ENCODE results near the gene ANKS1B. TPM values are rescaled to one million over a fixed set of nuclear protein-coding genes. Genes with fewer than 3 reads are reported as not detected.

The ANKS1B gene
- total and polyA plus RNA-seq, 3 experiments from 2014 or later = 0.39 to 0.60 TPM; not detected in 1

DNA sequence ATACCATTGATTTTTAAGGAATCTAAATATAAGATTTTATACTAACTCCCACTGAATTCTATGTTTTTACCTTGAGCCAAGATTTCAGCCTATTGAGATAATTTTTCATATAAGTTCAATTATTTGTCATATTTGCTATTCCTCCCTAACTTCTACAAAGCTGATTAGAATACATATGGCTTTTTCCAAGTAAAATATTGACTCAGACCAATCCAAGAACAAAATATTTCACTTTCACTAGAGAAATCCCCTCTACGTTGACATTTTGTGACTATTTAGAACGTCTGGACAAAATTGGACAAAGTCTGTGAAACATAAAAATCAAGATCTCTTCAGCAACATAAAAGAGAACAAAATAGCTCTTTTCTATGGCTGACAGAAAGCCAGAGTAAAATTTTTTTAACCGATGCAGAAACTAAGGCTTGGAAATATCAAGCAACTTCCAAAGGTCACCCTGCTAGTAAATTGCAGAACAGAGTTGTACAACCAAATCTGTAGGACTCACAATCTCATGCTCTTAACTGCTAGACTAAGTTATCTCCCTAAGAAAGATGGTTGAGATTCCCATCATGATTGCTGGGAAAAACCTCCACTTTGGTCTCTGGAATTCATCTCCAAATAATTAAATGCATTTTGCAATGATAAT is 219.1 kb downstream of the ANKS1B start:
- Mint-ChIP-seq H3K27me3 (no peaks in the 10 kb centered on the region), H3K4me1 (no peaks in the 10 kb centered on the region), H3K27ac (no peak overlapping the region), H3K4me3 (no peak overlapping the region), H3K9me3 (peaks cover 0 to 19% (median 2%) of the 10 kb centered on the region in 5 donors), H3K36me3 (no peaks in the 10 kb centered on the region)
- Histone ChIP-seq H3K27me3 (ENCODE audit: insufficient read depth, low read length, poor library complexity, severe bottlenecking) (no peaks in the 10 kb centered on the region), H3K4me3 (ENCODE audit: low read length) (no peak overlapping the region), H3K36me3 (ENCODE audit: insufficient read depth, low read length) (no peaks in the 10 kb centered on the region), H3K4me1 (ENCODE audit: insufficient read depth, low read length) (no peaks in the 10 kb centered on the region), H3K27ac (ENCODE audit: low read depth, low read length) (no peak overlapping the region), H3K9me3 (ENCODE audit: low read length) (no peaks in the 10 kb centered on the region)
- POLR2A ChIA-PET = no interaction called here
- no peak for DNase-seq
- CTCF ChIA-PET = no interaction called here

DNA sequence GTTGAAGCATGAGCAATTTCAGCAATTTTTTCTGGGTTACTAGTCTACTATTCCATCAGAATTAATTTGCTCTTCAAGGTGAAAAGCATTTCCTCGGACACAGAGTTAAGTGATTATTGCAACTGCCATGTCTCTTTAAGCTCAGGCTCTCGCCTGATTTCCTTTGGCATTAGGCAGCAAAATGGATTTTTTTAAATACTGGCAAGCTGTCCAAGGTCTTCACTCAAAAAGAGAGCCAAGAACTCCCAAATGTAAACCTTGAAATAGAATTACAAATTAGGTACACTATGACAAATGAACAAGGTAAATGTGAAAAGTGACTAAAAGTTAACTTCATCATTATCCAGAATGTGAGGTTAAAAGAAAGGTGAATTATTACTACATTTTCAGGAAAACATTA is 225.3 kb downstream of the ANKS1B start:
- no peaks in the 10 kb centered on the region for H3K4me1 Mint-ChIP-seq
- no peaks in the 10 kb centered on the region for H3K36me3 Mint-ChIP-seq
- Histone ChIP-seq H3K4me1 (ENCODE audit: insufficient read depth, low read length) (no peaks in the 10 kb centered on the region), H3K27me3 (ENCODE audit: insufficient read depth, low read length, poor library complexity, severe bottlenecking) (no peaks in the 10 kb centered on the region), H3K9me3 (ENCODE audit: low read length) (no peaks in the 10 kb centered on the region), H3K27ac (ENCODE audit: low read depth, low read length) (no peak overlapping the region), H3K4me3 (ENCODE audit: low read length) (no peak overlapping the region), H3K36me3 (ENCODE audit: insufficient read depth, low read length) (no peaks in the 10 kb centered on the region)
- ChIA-PET POLR2A (no interaction called here), CTCF (no interaction called here)
- H3K27ac Mint-ChIP-seq = no peak overlapping the region
- DNase-seq = no peak
- no peak overlapping the region for H3K4me3 Mint-ChIP-seq
- no peaks in the 10 kb centered on the region for H3K27me3 Mint-ChIP-seq
- peaks cover 0 to 24% (median 0%) of the 10 kb centered on the region in 5 donors for H3K9me3 Mint-ChIP-seq

DNA sequence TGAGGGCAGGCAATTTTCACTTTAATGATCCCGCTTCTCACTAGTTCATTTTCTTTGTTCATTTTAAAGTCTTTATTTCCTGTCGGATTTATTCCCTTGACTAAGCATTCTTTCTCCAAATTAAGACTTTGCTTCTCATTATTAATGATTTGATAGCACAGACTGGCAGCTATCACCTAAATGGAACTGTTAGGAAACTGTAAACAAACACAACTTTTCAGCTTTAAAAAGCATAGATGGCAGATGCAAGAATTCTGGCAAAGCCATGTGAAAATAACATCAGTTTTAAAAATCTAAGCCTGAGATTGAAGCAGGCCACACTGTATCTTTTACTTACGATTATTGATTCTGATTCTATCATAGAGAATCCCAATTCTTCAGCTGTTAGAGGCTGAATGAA is 225.7 kb downstream of the ANKS1B start:
- Mint-ChIP-seq H3K36me3 (no peaks in the 10 kb centered on the region), H3K27me3 (no peaks in the 10 kb centered on the region), H3K9me3 (peaks cover 0 to 29% (median 0%) of the 10 kb centered on the region in 5 donors), H3K4me1 (no peaks in the 10 kb centered on the region), H3K4me3 (no peak overlapping the region), H3K27ac (no peak overlapping the region)
- H3K36me3 ChIP-seq (ENCODE audit: insufficient read depth, low read length) = no peaks in the 10 kb centered on the region
- no peaks in the 10 kb centered on the region for H3K27me3 ChIP-seq (ENCODE audit: insufficient read depth, low read length, poor library complexity, severe bottlenecking)
- H3K27ac ChIP-seq (ENCODE audit: low read depth, low read length) = no peak overlapping the region
- no peaks in the 10 kb centered on the region for H3K9me3 ChIP-seq (ENCODE audit: low read length)
- no peak overlapping the region for H3K4me3 ChIP-seq (ENCODE audit: low read length)
- CTCF ChIA-PET = no interaction called here
- POLR2A ChIA-PET = no interaction called here
- DNase-seq = no peak
- no peaks in the 10 kb centered on the region for H3K4me1 ChIP-seq (ENCODE audit: insufficient read depth, low read length)

DNA sequence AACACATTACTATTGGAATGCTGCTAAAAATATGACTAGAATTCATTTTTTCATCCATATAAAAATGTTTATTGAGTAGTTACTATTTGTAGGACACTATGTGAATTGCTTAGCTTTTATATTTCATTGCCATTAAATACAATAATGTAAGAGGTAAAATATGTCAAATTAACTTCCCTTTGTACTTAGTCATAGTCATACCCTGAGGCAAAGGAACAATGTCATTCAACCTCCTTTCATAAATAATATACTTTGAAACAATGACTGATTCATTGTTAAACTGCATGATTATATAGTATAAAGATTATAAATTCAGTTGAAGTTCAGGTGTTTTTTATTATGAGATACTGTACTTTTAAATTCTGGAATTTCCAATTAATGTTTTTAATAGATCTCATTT is 232.0 kb downstream of the ANKS1B start:
- no peaks in the 10 kb centered on the region for H3K36me3 ChIP-seq (ENCODE audit: insufficient read depth, low read length)
- no peaks in the 10 kb centered on the region for H3K9me3 ChIP-seq (ENCODE audit: low read length)
- DNase-seq = no peak
- no peak overlapping the region for H3K4me3 Mint-ChIP-seq
- ChIA-PET CTCF (no interaction called here), POLR2A (no interaction called here)
- H3K27ac ChIP-seq (ENCODE audit: low read depth, low read length) = no peak overlapping the region
- no peak overlapping the region for H3K4me3 ChIP-seq (ENCODE audit: low read length)
- H3K9me3 Mint-ChIP-seq = peaks cover 0 to 16% (median 2%) of the 10 kb centered on the region in 5 donors
- H3K4me1 ChIP-seq (ENCODE audit: insufficient read depth, low read length) = no peaks in the 10 kb centered on the region
- no peak overlapping the region for H3K27ac Mint-ChIP-seq
- no peaks in the 10 kb centered on the region for H3K27me3 Mint-ChIP-seq
- H3K27me3 ChIP-seq (ENCODE audit: insufficient read depth, low read length, poor library complexity, severe bottlenecking) = no peaks in the 10 kb centered on the region
- H3K36me3 Mint-ChIP-seq = no peaks in the 10 kb centered on the region
- H3K4me1 Mint-ChIP-seq = no peaks in the 10 kb centered on the region

DNA sequence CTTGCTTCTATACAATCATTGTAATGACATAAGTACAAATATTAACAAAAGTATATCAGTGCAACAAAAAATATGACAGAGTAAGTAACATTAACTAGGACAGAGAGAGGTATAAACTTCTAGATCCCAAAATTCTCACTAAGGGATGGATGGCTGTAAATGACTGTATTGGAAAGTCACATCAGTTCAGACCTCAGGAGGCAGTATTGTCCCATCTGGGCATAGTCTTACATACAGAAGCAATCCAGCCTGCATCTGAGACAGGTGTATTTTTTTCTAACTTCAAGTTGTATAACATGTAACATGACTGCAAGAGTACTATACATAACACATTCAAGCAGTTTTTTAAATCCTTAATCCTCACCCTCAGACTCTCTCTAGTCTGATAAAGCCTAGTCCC is 238.2 kb downstream of the ANKS1B start:
- Histone ChIP-seq H3K4me1 (ENCODE audit: insufficient read depth, low read length) (no peaks in the 10 kb centered on the region), H3K36me3 (ENCODE audit: insufficient read depth, low read length) (no peaks in the 10 kb centered on the region), H3K27me3 (ENCODE audit: insufficient read depth, low read length, poor library complexity, severe bottlenecking) (no peaks in the 10 kb centered on the region), H3K4me3 (ENCODE audit: low read length) (no peak overlapping the region), H3K9me3 (ENCODE audit: low read length) (no peaks in the 10 kb centered on the region), H3K27ac (ENCODE audit: low read depth, low read length) (no peak overlapping the region)
- H3K4me3 Mint-ChIP-seq = no peak overlapping the region
- no peaks in the 10 kb centered on the region for H3K27me3 Mint-ChIP-seq
- peaks cover 0 to 1% (median 0%) of the 10 kb centered on the region in 5 donors for H3K9me3 Mint-ChIP-seq
- POLR2A ChIA-PET = no interaction called here
- no peaks in the 10 kb centered on the region for H3K36me3 Mint-ChIP-seq
- CTCF ChIA-PET = no interaction called here
- no peak for DNase-seq
- no peaks in the 10 kb centered on the region for H3K4me1 Mint-ChIP-seq
- no peak overlapping the region for H3K27ac Mint-ChIP-seq

DNA sequence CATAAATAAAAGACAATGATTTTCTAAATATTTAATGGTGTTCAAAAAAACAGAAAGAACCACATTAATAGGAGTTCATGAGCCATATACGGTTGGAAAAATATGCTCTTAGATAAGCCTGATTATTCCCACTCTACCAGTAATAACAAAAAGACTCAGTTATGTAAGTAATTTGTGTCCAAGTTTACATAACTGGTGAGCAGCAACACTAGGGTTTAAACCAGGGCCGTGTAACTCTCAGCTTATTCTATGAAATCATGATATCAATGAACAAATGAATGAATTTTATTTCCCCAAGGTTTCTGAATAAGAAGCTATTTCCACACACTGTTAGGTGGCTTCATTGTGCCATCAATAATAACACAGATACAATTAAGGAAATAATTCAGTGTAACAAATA is 238.8 kb downstream of the ANKS1B start:
- CTCF ChIA-PET = no interaction called here
- H3K4me1 ChIP-seq (ENCODE audit: insufficient read depth, low read length) = no peaks in the 10 kb centered on the region
- no peak overlapping the region for H3K27ac ChIP-seq (ENCODE audit: low read depth, low read length)
- no peaks in the 10 kb centered on the region for H3K27me3 ChIP-seq (ENCODE audit: insufficient read depth, low read length, poor library complexity, severe bottlenecking)
- Mint-ChIP-seq H3K9me3 (peaks cover 0 to 1% (median 0%) of the 10 kb centered on the region in 5 donors), H3K36me3 (no peaks in the 10 kb centered on the region), H3K4me1 (no peaks in the 10 kb centered on the region), H3K27ac (no peak overlapping the region), H3K4me3 (no peak overlapping the region), H3K27me3 (no peaks in the 10 kb centered on the region)
- no peak overlapping the region for H3K4me3 ChIP-seq (ENCODE audit: low read length)
- H3K36me3 ChIP-seq (ENCODE audit: insufficient read depth, low read length) = no peaks in the 10 kb centered on the region
- DNase-seq = no peak
- POLR2A ChIA-PET = no interaction called here
- H3K9me3 ChIP-seq (ENCODE audit: low read length) = no peaks in the 10 kb centered on the region

DNA sequence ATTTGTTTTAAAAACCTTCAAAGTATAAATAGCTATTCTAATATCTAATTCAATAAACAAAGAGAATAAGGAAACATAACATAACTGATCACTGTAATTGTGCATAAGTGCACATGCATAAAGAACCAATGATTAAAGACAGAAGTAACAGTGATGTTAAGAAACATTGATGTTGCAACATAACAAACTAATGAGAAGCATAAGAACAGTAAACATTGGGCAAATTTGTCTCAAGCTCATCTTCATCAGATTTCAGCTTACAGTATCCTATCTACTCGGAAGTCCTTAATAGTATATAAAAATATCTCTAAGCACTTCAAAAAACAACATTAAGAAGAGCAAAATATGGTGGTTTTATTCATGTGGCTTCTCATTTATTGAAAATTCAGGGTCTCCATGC is 239.6 kb downstream of the ANKS1B start:
- no peaks in the 10 kb centered on the region for H3K4me1 ChIP-seq (ENCODE audit: insufficient read depth, low read length)
- Mint-ChIP-seq H3K4me3 (no peak overlapping the region), H3K36me3 (no peaks in the 10 kb centered on the region), H3K27me3 (no peaks in the 10 kb centered on the region), H3K4me1 (no peaks in the 10 kb centered on the region), H3K27ac (no peak overlapping the region), H3K9me3 (peaks cover 0 to 1% (median 0%) of the 10 kb centered on the region in 5 donors)
- ChIA-PET CTCF (no interaction called here), POLR2A (interaction anchor here (0.7 kb wide), 1 partner anchor 1125 kb away, joined by 3 read pairs; no protein-coding TSS in a partner anchor)
- H3K27me3 ChIP-seq (ENCODE audit: insufficient read depth, low read length, poor library complexity, severe bottlenecking) = no peaks in the 10 kb centered on the region
- H3K9me3 ChIP-seq (ENCODE audit: low read length) = no peaks in the 10 kb centered on the region
- no peaks in the 10 kb centered on the region for H3K36me3 ChIP-seq (ENCODE audit: insufficient read depth, low read length)
- no peak overlapping the region for H3K4me3 ChIP-seq (ENCODE audit: low read length)
- DNase-seq = no peak
- H3K27ac ChIP-seq (ENCODE audit: low read depth, low read length) = no peak overlapping the region

DNA sequence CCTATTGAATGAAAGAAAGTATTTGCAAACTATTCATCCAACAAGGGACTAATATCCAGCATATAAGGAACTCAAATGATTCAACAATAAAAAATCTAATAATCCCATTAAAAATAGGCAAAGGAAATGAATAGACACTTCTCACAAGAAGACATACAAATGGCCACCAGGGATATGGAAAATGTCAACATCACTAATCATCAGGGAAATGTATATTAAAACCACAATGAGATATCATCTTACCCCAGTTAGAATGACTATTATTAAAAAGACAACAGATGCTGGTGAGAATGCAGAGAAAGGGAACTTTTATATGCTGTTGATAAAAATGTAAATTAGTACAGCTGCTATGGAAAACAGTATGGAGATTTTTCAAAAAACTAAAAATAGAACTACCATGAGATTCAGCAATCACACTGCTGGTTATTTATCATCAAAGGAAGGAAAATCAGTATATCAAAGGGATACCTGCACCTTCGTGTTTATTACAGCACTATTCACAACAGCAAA is 247.9 kb downstream of the ANKS1B start:
- no peaks in the 10 kb centered on the region for H3K36me3 ChIP-seq (ENCODE audit: insufficient read depth, low read length)
- H3K4me3 Mint-ChIP-seq = no peak overlapping the region
- ChIA-PET CTCF (no interaction called here), POLR2A (no interaction called here)
- H3K9me3 ChIP-seq (ENCODE audit: low read length) = no peaks in the 10 kb centered on the region
- no peak for DNase-seq
- no peaks in the 10 kb centered on the region for H3K4me1 Mint-ChIP-seq
- no peaks in the 10 kb centered on the region for H3K4me1 ChIP-seq (ENCODE audit: insufficient read depth, low read length)
- H3K4me3 ChIP-seq (ENCODE audit: low read length) = no peak overlapping the region
- H3K27me3 Mint-ChIP-seq = peaks cover 0 to 1% of the 10 kb centered on the region in 2 donors
- no peak overlapping the region for H3K27ac Mint-ChIP-seq
- H3K9me3 Mint-ChIP-seq = peaks cover 0 to 11% (median 6%) of the 10 kb centered on the region in 5 donors
- H3K27ac ChIP-seq (ENCODE audit: low read depth, low read length) = no peak overlapping the region
- no peaks in the 10 kb centered on the region for H3K36me3 Mint-ChIP-seq
- no peaks in the 10 kb centered on the region for H3K27me3 ChIP-seq (ENCODE audit: insufficient read depth, low read length, poor library complexity, severe bottlenecking)
